Dedifferentiated amniotic fluid mesenchymal stem cell (primary cell): Measurements from ENCODE around the gene ERBB4.

Experiments
- DNase-seq: peaks from one replicate; pipeline ENCODE4 v3.0.0-alpha.2; 2016; ENCODE audit errors: extremely low spot score

ERBB4 gene

DNA sequence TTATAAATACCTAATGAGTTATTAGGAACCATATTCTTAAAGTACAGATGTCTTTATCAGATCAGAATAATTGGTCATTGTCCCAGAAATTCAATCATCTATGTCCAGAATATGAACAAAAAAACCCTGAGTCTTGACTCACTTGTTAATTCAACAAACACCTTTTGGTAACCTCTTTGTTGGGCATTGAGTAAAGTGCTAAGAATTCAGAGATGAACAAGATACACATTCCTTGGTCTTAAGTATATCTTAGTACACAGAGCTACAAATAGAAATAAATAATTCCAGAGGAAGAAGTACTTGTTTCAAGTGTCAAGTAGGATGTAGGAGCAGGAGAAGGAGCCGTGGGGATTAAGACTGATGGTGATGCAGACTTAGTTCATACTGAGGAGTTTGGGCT lies 1184.1 kb downstream of the ERBB4 start:
- DNase-seq = no peak

DNA sequence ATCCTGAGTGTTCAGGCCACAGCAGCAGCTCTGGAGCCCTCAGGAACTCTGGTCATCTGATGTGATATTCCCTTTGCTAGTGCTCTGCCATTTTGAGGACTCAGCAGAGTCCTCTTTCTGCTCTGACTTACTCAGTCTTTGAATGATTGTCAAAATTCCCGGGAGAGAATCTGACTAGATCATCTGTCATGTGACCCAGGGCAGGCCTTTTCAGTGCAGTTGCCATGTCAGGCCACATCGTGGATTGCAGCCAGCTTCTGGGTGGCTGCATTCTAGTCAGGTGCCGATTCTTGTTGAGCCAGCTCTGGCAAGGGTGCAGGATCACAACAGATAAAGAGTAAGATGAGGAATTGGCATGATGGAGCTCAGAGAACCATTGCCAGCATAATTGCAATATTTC lies 1186.6 kb downstream of the ERBB4 start:
- DNase-seq = no peak

- no peak for DNase-seq
Measured at GRCh38 chr2:211349031-211349430, 1189.6 kb downstream of the ERBB4 start.

DNA sequence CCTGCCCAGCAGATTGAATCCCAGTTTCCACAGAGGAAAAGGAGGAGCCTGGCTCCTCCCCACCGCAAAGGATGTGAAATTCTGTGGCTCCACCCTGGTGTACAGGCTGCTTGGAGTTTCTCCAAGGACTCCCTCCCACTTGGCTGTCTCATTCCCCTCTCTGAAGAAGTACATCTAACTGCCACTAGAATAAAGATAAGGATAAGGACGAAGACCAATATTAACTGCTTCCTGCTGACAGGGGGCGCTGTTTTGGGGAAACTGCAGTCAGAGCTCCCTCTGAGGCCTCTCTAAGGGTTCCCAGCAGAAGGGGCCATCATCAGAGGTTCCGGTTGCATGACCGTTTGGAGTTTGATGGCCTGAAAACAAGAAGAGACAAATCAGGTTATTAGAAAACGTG lies 1191.3 kb downstream of the ERBB4 start:
- DNase-seq = no peak

DNA sequence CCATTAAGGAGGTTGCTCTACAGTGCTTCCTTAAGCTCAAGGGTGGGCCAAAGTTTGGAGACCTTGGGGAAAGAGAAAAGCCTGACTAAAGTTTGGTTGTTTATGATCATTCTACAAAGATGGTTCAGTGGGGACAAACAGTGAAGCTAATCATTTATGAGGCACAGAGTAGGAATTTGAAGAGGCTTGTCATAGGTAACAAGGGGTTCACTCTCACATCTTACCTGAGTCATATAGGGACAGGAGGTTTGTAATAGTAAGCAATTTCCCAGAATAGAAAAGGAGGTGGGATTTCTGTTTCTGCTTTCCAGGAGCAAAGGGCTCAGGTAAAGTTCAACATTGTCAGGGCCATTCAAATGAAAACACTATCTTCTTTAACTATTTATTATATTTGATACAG lies 1194.3 kb downstream of the ERBB4 start:
- no peak for DNase-seq

DNA sequence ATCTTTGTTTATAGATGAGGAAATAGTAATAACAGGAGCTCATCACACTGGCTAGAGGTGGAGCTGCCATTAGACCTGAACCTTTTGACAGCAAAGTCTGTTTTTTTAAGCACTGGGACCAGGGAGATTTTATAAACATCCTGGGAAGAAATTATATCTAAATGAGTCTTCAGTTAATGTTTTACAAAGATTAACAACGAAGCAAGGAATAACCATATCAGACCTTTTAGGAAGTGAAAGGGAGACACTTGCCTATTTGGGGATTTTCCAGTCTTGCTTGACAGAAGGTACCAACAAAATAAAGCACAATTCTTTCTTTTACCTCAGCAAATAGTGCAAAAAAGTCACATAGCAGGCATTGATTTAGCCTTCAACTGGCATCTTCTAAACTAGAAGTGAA lies 1205.2 kb downstream of the ERBB4 start:
- no peak for DNase-seq

- no peak for DNase-seq
Measured at GRCh38 chr2:211331736-211332135, 1206.9 kb downstream of the ERBB4 start.

GRCh38 chr2:211329882-211330281 lies 1208.7 kb downstream of the ERBB4 start:
- no peak for DNase-seq

- DNase-seq = no peak
Measured at GRCh38 chr2:211329421-211329820, 1209.2 kb downstream of the ERBB4 start.

DNA sequence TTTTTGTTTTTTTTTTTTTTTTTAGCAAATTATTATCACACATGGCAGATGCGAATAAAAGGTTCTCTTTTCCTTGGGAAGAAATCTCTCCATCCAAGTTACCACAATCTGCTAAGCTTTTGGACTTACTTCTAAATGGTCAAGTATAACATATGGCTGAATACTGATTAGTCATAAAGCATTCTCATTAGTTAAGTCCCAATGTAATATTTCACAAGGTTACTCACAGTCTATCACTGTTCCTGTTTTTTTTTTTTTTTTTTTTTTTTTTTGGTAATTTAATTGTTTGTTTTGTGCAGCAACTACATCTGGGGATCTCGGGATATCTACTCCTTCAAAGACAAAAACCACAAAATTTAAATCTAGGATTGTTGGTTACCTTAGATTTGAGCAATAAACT lies 1210.5 kb downstream of the ERBB4 start:
- no peak for DNase-seq
